Measurements from ENCODE around the gene GALNTL6.

The GALNTL6 gene

GRCh38 chr4:171851295-171851694 is 38.1 kb downstream of the GALNTL6 start:
- Histone ChIP-seq H3K9ac (ENCODE audit: low read depth, low read length, poor library complexity, severe bottlenecking) (no peak overlapping the region), H3K36me3 (ENCODE audit: insufficient read depth, low read length) (no peaks in the 10 kb centered on the region), H2AFZ (ENCODE audit: low read length) (no peak overlapping the region), H3K4me2 (ENCODE audit: low read depth, low read length, poor library complexity, severe bottlenecking) (no peak overlapping the region), H4K20me1 (ENCODE audit: insufficient read depth, low read length, poor library complexity, severe bottlenecking) (no peaks in the 10 kb centered on the region), H3F3A (ENCODE audit: low read depth) (no peaks in the 10 kb centered on the region), H3K4me1 (ENCODE audit: insufficient read depth, low read length, poor library complexity, severe bottlenecking) (no peaks in the 10 kb centered on the region), H3K27me3 (ENCODE audit: insufficient read depth, low read length, poor library complexity, severe bottlenecking) (no peaks in the 10 kb centered on the region), H3K9me3 (ENCODE audit: insufficient read depth, low read depth, low read length) (no peaks in the 10 kb centered on the region), H3K9me2 (replicated peaks; ENCODE audit: low read depth, low read length) (no peaks in the 10 kb centered on the region), H3K79me2 (ENCODE audit: insufficient read depth, low read length) (no peaks in the 10 kb centered on the region), H3K4me3 (ENCODE audit: low read length, poor library complexity, severe bottlenecking) (no peak overlapping the region)
- TF ChIP-seq CTCF (conservative IDR thresholded peaks at IDR 0.05; ENCODE audit: low read length) (no peak), EZH2phosphoT487 (IDR thresholded peaks at IDR 0.05; ENCODE audit: borderline replicate concordance) (no peak)

- Histone ChIP-seq H2AFZ (ENCODE audit: low read length) (no peak overlapping the region), H3K9ac (ENCODE audit: low read depth, low read length, poor library complexity, severe bottlenecking) (no peak overlapping the region), H4K20me1 (ENCODE audit: insufficient read depth, low read length, poor library complexity, severe bottlenecking) (no peaks in the 10 kb centered on the region), H3K27me3 (ENCODE audit: insufficient read depth, low read length, poor library complexity, severe bottlenecking) (no peaks in the 10 kb centered on the region), H3K9me3 (ENCODE audit: insufficient read depth, low read depth, low read length) (no peaks in the 10 kb centered on the region), H3K79me2 (ENCODE audit: insufficient read depth, low read length) (no peaks in the 10 kb centered on the region), H3K9me2 (replicated peaks; ENCODE audit: low read depth, low read length) (no peaks in the 10 kb centered on the region), H3K4me3 (ENCODE audit: low read length, poor library complexity, severe bottlenecking) (no peak overlapping the region), H3K4me2 (ENCODE audit: low read depth, low read length, poor library complexity, severe bottlenecking) (no peak overlapping the region), H3K4me1 (ENCODE audit: insufficient read depth, low read length, poor library complexity, severe bottlenecking) (no peaks in the 10 kb centered on the region), H3K36me3 (ENCODE audit: insufficient read depth, low read length) (no peaks in the 10 kb centered on the region), H3F3A (ENCODE audit: low read depth) (no peaks in the 10 kb centered on the region)
- TF ChIP-seq CTCF (conservative IDR thresholded peaks at IDR 0.05; ENCODE audit: low read length) (no peak), EZH2phosphoT487 (IDR thresholded peaks at IDR 0.05; ENCODE audit: borderline replicate concordance) (no peak)
These were observed 44.3 kb downstream of the GALNTL6 start for GRCh38 chr4:171857302-171858012.

GRCh38 chr4:171875291-171875690 is 62.1 kb downstream of the GALNTL6 start:
- H3K9me2 ChIP-seq (replicated peaks; ENCODE audit: low read depth, low read length), result no peaks in the 10 kb centered on the region
- no peaks in the 10 kb centered on the region for H3K36me3 ChIP-seq (ENCODE audit: insufficient read depth, low read length)
- no peaks in the 10 kb centered on the region for H3K27me3 ChIP-seq (ENCODE audit: insufficient read depth, low read length, poor library complexity, severe bottlenecking)
- H3K9me3 ChIP-seq (ENCODE audit: insufficient read depth, low read depth, low read length), result no peaks in the 10 kb centered on the region
- no peak overlapping the region for H3K9ac ChIP-seq (ENCODE audit: low read depth, low read length, poor library complexity, severe bottlenecking)
- H3K4me2 ChIP-seq (ENCODE audit: low read depth, low read length, poor library complexity, severe bottlenecking), result no peak overlapping the region
- H3K4me3 ChIP-seq (ENCODE audit: low read length, poor library complexity, severe bottlenecking), result no peak overlapping the region
- no peak overlapping the region for H2AFZ ChIP-seq (ENCODE audit: low read length)
- TF ChIP-seq EZH2phosphoT487 (IDR thresholded peaks at IDR 0.05; ENCODE audit: borderline replicate concordance), result no peak
- no peak for TF ChIP-seq CTCF (conservative IDR thresholded peaks at IDR 0.05; ENCODE audit: low read length)
- H3F3A ChIP-seq (ENCODE audit: low read depth), result no peaks in the 10 kb centered on the region
- no peaks in the 10 kb centered on the region for H3K79me2 ChIP-seq (ENCODE audit: insufficient read depth, low read length)
- no peaks in the 10 kb centered on the region for H3K4me1 ChIP-seq (ENCODE audit: insufficient read depth, low read length, poor library complexity, severe bottlenecking)
- no peaks in the 10 kb centered on the region for H4K20me1 ChIP-seq (ENCODE audit: insufficient read depth, low read length, poor library complexity, severe bottlenecking)
